CD4-positive, alpha-beta T cell treated with Interleukin-4 for 1 hour (primary cell): ENCODE measurements around the gene BOK.

Experiments
- DNase-seq, 2 donors: peaks; one replicate each; pipeline ENCODE4 v3.0.0-alpha.2; 2020 to 2022

Gene BOK

GRCh38 chr2:241607162-241607885, 48.8 kb downstream of the BOK start:
- DNase-seq, result no peak

DNA sequence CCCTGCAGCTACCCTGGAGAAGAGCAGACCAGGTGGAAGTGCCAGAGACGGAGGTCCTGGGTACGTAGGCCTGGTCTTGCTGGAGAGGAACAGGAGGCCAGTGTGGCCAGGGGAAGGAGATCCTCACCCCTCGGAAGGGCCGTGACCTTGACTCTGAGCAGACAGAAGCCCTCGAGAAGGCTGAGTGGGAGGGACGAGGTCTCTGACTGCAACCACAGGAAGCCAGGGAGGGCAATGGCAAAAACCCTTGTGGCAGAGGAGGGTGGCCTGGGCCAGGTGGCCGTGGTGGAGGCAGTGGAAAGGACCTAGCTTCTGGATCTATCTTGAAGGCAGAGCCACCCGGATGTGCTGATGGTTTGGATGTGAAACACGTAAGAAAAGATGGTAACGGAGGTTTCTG, 50.3 kb downstream of the BOK start:
- no peak for DNase-seq

GRCh38 chr2:241609859-241610793, 51.6 kb downstream of the BOK start:
- peak; percentile 91 to 92 for DNase-seq

DNA sequence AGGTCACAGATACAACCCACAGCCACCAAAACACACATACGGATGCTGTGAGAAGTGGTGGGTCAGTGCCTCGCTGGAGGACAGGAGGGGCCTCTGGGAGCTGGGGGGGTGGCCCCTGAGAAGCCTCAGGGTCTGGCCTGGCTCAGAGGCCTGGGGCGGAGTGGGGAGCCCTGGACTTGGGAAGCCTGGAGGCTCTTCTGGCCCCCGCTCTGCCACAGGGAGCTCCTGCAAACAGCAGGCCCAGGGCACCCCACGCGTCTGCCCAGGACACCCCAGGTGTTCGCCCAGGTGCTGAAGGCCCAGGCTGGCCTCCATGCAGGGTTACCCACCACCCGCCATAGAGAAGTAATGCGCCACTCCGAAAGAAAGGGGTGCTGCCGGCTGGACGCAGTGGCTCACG, 52.5 kb downstream of the BOK start:
- no peak for DNase-seq

GRCh38 chr2:241612156-241613016, 53.8 kb downstream of the BOK start:
- no peak for DNase-seq

- no peak for DNase-seq
Measured at GRCh38 chr2:241613017-241613780, 54.7 kb downstream of the BOK start.

DNA sequence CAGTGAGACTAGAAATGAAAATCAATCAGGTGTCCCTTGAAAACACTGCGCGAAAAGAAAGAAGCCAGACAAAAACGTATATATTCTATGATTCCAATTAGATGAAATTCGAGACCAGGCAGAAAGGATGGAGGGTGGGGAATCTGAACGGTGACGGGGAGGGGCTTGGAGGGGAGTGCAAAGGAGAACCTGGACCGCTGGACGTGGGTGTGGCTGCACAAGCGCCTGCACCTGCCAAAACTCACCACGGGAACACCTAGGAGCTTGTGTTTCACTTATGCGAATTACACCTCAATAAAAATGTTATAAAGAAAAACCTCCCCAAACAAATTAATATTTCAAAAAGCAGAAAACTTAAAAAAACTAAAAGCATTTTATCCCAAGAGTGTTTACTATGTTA, 56.5 kb downstream of the BOK start:
- no peak for DNase-seq

DNA sequence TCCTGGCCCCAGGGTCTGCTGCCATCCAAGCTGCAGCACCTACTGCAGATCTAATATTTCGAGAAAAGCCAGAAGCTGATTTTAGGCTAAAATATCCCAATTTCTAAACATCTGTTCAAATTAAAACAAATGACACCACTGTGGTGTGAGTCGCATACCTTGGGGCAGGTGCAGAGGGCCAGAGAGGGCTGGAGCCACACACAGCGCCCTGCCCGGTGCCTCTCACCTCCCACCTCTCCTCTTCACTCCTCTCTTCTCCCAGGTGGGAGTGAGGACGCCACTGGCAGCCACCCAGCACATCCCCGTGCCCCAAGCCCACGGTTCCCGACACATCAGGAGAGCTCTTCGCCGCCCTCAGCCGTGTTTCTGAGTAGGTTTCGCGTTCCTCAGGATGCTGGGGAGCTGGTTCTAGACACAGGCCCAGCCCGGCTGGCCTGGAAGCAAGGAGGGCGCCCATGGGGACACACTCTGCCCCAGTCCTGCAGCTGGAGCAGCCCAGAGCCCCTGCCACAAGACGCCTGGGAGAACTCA, 57.0 kb downstream of the BOK start:
- DNase-seq, result no peak

DNA sequence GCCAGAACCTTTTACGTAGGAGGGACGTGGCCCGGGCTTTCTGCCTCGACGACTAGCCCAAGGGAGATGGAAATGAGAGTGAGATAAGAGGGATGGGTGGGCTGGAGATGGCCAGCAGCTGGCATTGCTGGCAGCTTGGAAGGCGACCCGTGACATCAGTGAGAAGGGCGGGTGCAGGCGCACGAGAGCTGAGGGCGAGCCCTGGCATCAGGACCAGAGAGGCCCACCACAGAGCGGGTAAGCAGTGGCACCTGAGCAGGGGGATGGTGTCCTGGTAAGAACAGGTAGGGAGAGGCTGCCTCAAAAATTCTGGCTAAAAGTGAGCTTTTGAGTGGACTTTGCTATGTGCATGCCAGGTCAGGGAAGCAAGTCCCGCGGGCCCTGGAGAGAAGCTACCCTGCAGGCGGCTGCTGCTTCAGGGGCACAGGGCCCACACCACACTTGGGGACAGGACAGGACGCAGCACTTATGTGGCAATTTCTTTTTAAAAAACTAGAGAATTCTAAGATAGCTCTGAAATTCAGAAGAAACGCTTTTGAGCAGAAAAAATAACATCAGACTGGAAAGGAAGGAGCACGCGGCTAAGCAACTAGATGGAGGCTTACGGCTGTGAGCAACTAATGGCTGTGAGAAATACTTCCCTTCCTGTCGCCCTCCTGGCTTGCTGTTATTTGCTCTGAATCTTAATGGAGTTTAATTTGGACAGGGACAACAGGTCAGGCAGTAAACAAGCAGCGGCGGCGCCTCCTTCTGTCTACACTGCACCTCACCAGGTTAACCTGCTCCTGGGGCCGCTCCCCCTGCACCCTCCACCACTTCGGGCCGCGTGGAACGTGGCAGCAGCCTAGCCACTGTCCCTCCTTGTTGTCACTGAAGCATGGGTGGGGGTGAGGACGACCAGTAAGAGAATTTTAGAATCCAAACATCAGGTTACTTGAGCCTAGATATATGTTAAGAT, 57.9 kb downstream of the BOK start:
- no peak for DNase-seq

- DNase-seq, result peak in 1 of 2 donors; percentile 69
Measured at GRCh38 chr2:241617431-241618154, 59.0 kb downstream of the BOK start.

DNA sequence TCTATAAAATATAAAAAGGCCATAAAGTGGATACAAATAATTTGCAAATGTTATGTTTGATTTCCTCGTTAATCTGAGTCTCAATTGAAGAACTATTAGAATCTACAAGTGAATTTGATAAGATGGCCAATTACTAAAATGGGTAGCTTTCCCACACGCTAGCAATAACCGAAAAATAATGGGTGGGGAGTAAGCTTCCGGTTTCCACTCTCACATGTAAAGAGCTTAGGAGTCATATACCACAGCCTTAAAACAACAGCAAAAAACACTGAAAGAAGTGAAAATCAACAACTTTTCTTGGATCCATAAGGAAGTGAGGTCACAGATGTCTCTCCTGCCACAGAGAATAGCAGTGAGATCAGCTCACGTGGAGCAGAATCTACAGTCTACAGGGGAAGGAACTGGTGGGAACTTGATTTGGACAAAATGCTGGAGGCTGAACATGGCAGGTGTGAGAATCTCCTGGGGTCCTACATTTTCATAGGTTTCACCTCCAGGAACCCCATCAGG, 59.8 kb downstream of the BOK start:
- no peak for DNase-seq

GRCh38 chr2:241618829-241619228, 60.3 kb downstream of the BOK start:
- no peak for DNase-seq

- no peak for DNase-seq
Measured at GRCh38 chr2:241619597-241620418, 61.3 kb downstream of the BOK start.

DNA sequence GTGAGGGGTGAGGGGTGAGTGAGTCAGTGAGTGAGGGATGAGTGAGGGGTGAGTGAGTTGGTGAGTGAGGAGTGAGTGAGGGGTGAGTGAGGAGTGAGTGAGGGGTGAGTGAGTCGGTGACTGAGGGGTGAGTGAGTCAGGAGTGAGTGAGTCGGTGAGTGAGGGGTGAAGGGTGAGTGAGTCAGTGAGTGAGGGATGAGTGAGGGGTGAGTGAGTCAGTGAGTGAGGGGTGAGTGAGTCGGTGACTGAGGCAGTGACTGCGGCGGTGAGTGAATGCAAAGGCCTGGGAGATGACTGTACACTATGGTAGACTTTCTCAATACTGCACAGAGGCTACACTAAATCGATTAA, 61.8 kb downstream of the BOK start:
- DNase-seq, result peak in 1 of 2 donors; percentile 20
